GM23338 (cell line): Measurements from ENCODE around the gene TMEM51. TPM values are rescaled to one million over a fixed set of nuclear protein-coding genes. Genes with fewer than 3 reads are reported as not detected.

Source experiments
- ATAC-seq: fragments of 200-7000 bp; cut with Tn5 transposase; 3 replicates; pipeline ENCODE4 v1.9.1; 2020
- DNase-seq: peaks from one replicate; pipeline ENCODE4 v3.0.0-alpha.2; 2015; ENCODE audit warnings: low spot score
- H2AFZ ChIP-seq: fragments of 200-600 bp; sonication (generic); 2 replicates; pipeline ENCODE4 v1.8.0; 2016; ENCODE audit warnings: antibody characterized with exemption, mild to moderate bottlenecking, moderate library complexity
- H3F3A ChIP-seq: fragments of 200-600 bp; sonication (generic); replicated peaks from 2 replicates; pipeline ENCODE4 v1.8.0; 2017; ENCODE audit warnings: antibody characterized with exemption, mixed run types, low read depth
- H3K27ac ChIP-seq: fragments of 200-600 bp; sonication (generic); 2 replicates; pipeline ENCODE4 v1.6.1; 2016; ENCODE audit warnings: low read depth
- H3K27me3 ChIP-seq: fragments of 200-600 bp; sonication (generic); 2 replicates; pipeline ENCODE4 v1.8.0; 2016; ENCODE audit warnings: mild to moderate bottlenecking, mixed run types, moderate library complexity; ENCODE audit not compliant: insufficient read depth
- H3K36me3 ChIP-seq: fragments of 200-600 bp; sonication (generic); 2 replicates; pipeline ENCODE4 v1.8.0; 2016; ENCODE audit warnings: mild to moderate bottlenecking; ENCODE audit not compliant: insufficient read depth
- H3K4me1 ChIP-seq: fragments of 200-600 bp; sonication (generic); 2 replicates; pipeline ENCODE4 v1.8.0; 2016; ENCODE audit warnings: mild to moderate bottlenecking, moderate library complexity; ENCODE audit not compliant: insufficient read depth
- H3K4me2 ChIP-seq: fragments of 200-600 bp; sonication (generic); 2 replicates; pipeline ENCODE4 v1.7.1; 2017; ENCODE audit warnings: mixed run types
- H3K4me3 ChIP-seq: fragments of 200-600 bp; sonication (generic); 2 replicates; pipeline ENCODE4 v1.6.1; 2016; ENCODE audit warnings: mixed run types
- H3K79me2 ChIP-seq: fragments of 200-600 bp; sonication (generic); replicated peaks from 2 replicates; pipeline ENCODE4 v1.8.0; 2017; ENCODE audit warnings: mild to moderate bottlenecking; ENCODE audit not compliant: insufficient read depth
- H3K9me2 ChIP-seq: fragments of 200-600 bp; sonication (generic); 2 replicates; pipeline ENCODE4 v1.8.0; 2017; ENCODE audit not compliant: insufficient read depth
- H4K20me1 ChIP-seq: fragments of 200-600 bp; sonication (generic); replicated peaks from 2 replicates; pipeline ENCODE4 v1.8.0; 2017; ENCODE audit warnings: mild to moderate bottlenecking; ENCODE audit not compliant: insufficient read depth
- H3K27ac Mint-ChIP-seq: 2 replicates; pipeline ENCODE4 v1.8.0; 2020; ENCODE audit warnings: inconsistent platforms, mild to moderate bottlenecking, moderate library complexity, mixed read lengths
- H3K27me3 Mint-ChIP-seq: 3 replicates; pipeline ENCODE4 v1.8.0; 2022; ENCODE audit warnings: low read depth, mild to moderate bottlenecking, moderate library complexity, mixed read lengths, inconsistent platforms; ENCODE audit not compliant: insufficient read depth, poor library complexity
- H3K36me3 Mint-ChIP-seq: 3 replicates; pipeline ENCODE4 v1.8.0; 2021; ENCODE audit warnings: low read depth, mild to moderate bottlenecking, inconsistent platforms, moderate library complexity, mixed read lengths
- H3K4me1 Mint-ChIP-seq: 3 replicates; pipeline ENCODE4 v1.8.0; 2020; ENCODE audit warnings: mild to moderate bottlenecking, inconsistent platforms, mixed read lengths
- H3K4me3 Mint-ChIP-seq: 3 replicates; pipeline ENCODE4 v1.8.0; 2021; ENCODE audit warnings: moderate library complexity, mild to moderate bottlenecking, inconsistent platforms, mixed read lengths
- H3K9me3 Mint-ChIP-seq: 3 replicates; pipeline ENCODE4 v1.8.0; 2020; ENCODE audit warnings: moderate library complexity, mild to moderate bottlenecking, inconsistent platforms, mixed read lengths
- CREB1 ChIP-seq: fragments of 250-450 bp; sonication (Bioruptor Pico); IDR thresholded peaks from 2 replicates; pipeline ENCODE4 v1.5.0; 2020; ENCODE audit warnings: low read depth, mild to moderate bottlenecking, moderate library complexity
- CTCF ChIP-seq, 2 experiments: fragments of 200-600 bp in 1 of 2; sonication (generic) in 1 of 2; conservative IDR thresholded peaks; 2 replicates each; pipeline versions ENCODE4 v1.5.1 to v1.6.1; 2016 to 2017; ENCODE audit warnings: antibody characterized with exemption in 2 of 2, low read depth in 2 of 2, mild to moderate bottlenecking in 2 of 2, moderate library complexity in 1 of 2
- ETS1 ChIP-seq: IDR thresholded peaks from 2 replicates; pipeline ENCODE4 v1.6.1; 2016; ENCODE audit warnings: antibody characterized with exemption
- EZH2 ChIP-seq: fragments of 200-600 bp; sonication (generic); IDR thresholded peaks from one replicate; pipeline ENCODE4 v1.8.0; 2017; ENCODE audit warnings: antibody characterized with exemption, mild to moderate bottlenecking, low read depth; ENCODE audit not compliant: unreplicated experiment
- EZH2phosphoT487 ChIP-seq: fragments of 200-600 bp; sonication (generic); IDR thresholded peaks from one replicate; pipeline ENCODE4 v1.8.1; 2018; ENCODE audit warnings: antibody characterized with exemption; ENCODE audit not compliant: unreplicated experiment
- JUNB ChIP-seq: IDR thresholded peaks from one replicate; pipeline ENCODE4 v1.6.1; 2016; ENCODE audit warnings: antibody characterized with exemption; ENCODE audit not compliant: unreplicated experiment
- NANOG ChIP-seq: IDR thresholded peaks from 2 replicates; pipeline ENCODE4 v1.6.1; 2016; ENCODE audit warnings: antibody characterized with exemption, borderline replicate concordance
- POLR2AphosphoS5 ChIP-seq: IDR thresholded peaks from 2 replicates; pipeline ENCODE4 v1.6.1; 2016; ENCODE audit warnings: antibody characterized with exemption, low read depth
- REST ChIP-seq: IDR thresholded peaks from one replicate; pipeline ENCODE4 v1.6.1; 2018; ENCODE audit warnings: antibody characterized with exemption; ENCODE audit not compliant: unreplicated experiment
- STAT1 ChIP-seq: IDR thresholded peaks from one replicate; pipeline ENCODE4 v1.6.1; 2016; ENCODE audit warnings: antibody characterized with exemption; ENCODE audit not compliant: unreplicated experiment
- ZNF114 ChIP-seq: fragments of 250-450 bp; sonication (Bioruptor Pico); IDR thresholded peaks from 2 replicates; pipeline ENCODE4 v1.5.0; 2020; ENCODE audit warnings: mild to moderate bottlenecking, moderate library complexity
- ZNF331 ChIP-seq: fragments of 250-450 bp; sonication (Bioruptor Pico); IDR thresholded peaks from 2 replicates; pipeline ENCODE4 v1.5.0; 2020; ENCODE audit warnings: low read depth, mild to moderate bottlenecking, moderate library complexity
- ZNF462 ChIP-seq: fragments of 250-450 bp; sonication (Bioruptor Pico); IDR thresholded peaks from 2 replicates; pipeline ENCODE4 v1.5.0; 2020; ENCODE audit warnings: mild to moderate bottlenecking, moderate library complexity
- polyA plus RNA-seq: library from polyadenylated mRNA; unstranded; fragments of >200 nt; fragmentation: Nextera tagmentation; extraction: Ambion mirVana; gene quantifications from 2 replicates; pipeline ENCODE4 v1.2.1, GENCODE V29; 2016
- total RNA-seq: library from RNA; depleted of rRNA; stranded (reverse); fragments of >200 nt; shearing (Covaris generic); gene quantifications from 2 replicates; pipeline ENCODE4 v1.2.3, GENCODE V29; 2014

Gene TMEM51
- total and polyA plus RNA-seq, 2 experiments from 2014 or later, result 4.0 to 5.2 TPM

GRCh38 chr1:15205586-15206346 is 52.2 kb downstream of the TMEM51 start:
- H3F3A ChIP-seq, result peaks cover 8% of the 10 kb centered on the region
- peak overlapping the region; percentile 64 for H3K4me3 Mint-ChIP-seq
- no peaks in the 10 kb centered on the region for H3K9me2 ChIP-seq
- H4K20me1 ChIP-seq, result no peaks in the 10 kb centered on the region
- H3K4me1 Mint-ChIP-seq, result peaks cover 62% of the 10 kb centered on the region
- no peaks in the 10 kb centered on the region for H3K27me3 ChIP-seq
- no peaks in the 10 kb centered on the region; the same call in 1 of the 2 replicates for H3K79me2 ChIP-seq
- H3K36me3 ChIP-seq, result no peaks in the 10 kb centered on the region
- no peak for TF ChIP-seq ZNF331 (CRISPR knock-in tag)
- TF ChIP-seq EZH2phosphoT487, result no peak
- no peak for TF ChIP-seq CREB1 (CRISPR knock-in tag)
- TF ChIP-seq REST, result no peak
- TF ChIP-seq POLR2AphosphoS5, result no peak
- TF ChIP-seq CTCF (conservative IDR thresholded peaks at IDR 0.05; ENCODE audit: low read depth in 2 of 2), result no peak
- TF ChIP-seq ZNF462 (CRISPR knock-in tag), result no peak
- TF ChIP-seq ZNF114 (CRISPR knock-in tag), result no peak
- TF ChIP-seq EZH2, result no peak
- TF ChIP-seq NANOG, result no peak
- no peak for TF ChIP-seq STAT1
- no peak for TF ChIP-seq ETS1
- no peak for TF ChIP-seq JUNB
- H3K27ac Mint-ChIP-seq, result peak overlapping the region; percentile 84
- ATAC-seq, result no peak
- H3K27ac ChIP-seq, result peak overlapping the region; percentile 92
- peak overlapping the region; percentile 29 for H3K4me3 ChIP-seq
- H2AFZ ChIP-seq, result no peak overlapping the region
- no peaks in the 10 kb centered on the region for H3K36me3 Mint-ChIP-seq
- H3K9me3 Mint-ChIP-seq, result no peaks in the 10 kb centered on the region
- peak overlapping the region; percentile 61 for H3K4me2 ChIP-seq
- peaks cover 11% of the 10 kb centered on the region for H3K27me3 Mint-ChIP-seq
- DNase-seq, result no peak
- peaks cover 29% of the 10 kb centered on the region for H3K4me1 ChIP-seq
